ENCODE results near the gene PSMD3. TPM values are rescaled to one million over a fixed set of nuclear protein-coding genes. Genes with fewer than 3 reads are reported as not detected.

Gene PSMD3
- total RNA-seq, 1 donor from 2014 or later, result 86.9 TPM

DNA sequence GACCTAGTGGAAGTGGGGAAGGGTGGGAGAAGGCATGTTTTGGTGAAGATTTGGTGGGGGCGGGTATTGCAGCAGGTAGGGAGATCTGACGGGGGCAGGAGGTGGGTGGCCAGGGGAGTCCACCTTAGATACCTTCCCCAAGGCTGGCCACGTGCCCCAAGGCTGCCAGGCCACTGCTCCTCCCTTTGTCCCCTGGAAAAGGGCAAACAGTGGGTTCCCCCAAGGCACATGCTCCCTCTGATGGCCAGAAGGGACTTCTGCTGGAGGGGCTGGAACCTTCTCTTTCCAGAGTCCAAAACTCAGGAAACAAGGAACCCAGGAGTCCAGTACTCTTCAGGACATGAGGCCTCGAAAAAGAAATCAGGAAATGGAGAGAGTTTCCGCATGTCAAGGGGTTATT, 6.2 kb upstream of the PSMD3 start:
- TF ChIP-seq, protein P1, sequence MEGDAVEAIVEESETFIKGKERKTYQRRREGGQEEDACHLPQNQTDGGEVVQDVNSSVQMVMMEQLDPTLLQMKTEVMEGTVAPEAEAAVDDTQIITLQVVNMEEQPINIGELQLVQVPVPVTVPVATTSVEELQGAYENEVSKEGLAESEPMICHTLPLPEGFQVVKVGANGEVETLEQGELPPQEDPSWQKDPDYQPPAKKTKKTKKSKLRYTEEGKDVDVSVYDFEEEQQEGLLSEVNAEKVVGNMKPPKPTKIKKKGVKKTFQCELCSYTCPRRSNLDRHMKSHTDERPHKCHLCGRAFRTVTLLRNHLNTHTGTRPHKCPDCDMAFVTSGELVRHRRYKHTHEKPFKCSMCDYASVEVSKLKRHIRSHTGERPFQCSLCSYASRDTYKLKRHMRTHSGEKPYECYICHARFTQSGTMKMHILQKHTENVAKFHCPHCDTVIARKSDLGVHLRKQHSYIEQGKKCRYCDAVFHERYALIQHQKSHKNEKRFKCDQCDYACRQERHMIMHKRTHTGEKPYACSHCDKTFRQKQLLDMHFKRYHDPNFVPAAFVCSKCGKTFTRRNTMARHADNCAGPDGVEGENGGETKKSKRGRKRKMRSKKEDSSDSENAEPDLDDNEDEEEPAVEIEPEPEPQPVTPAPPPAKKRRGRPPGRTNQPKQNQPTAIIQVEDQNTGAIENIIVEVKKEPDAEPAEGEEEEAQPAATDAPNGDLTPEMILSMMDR (IDR thresholded peaks at IDR 0.05), result no peak
- H3K4me1 Mint-ChIP-seq (ENCODE audit: low read depth), result peaks cover 12% of the 10 kb centered on the region
- peaks cover 39% of the 10 kb centered on the region for H3K27me3 Mint-ChIP-seq (ENCODE audit: low read depth)
- no peak overlapping the region for H3K4me3 Mint-ChIP-seq (ENCODE audit: unreplicated experiment)
- no peak overlapping the region for H3K27ac Mint-ChIP-seq (ENCODE audit: unreplicated experiment)
- no peaks in the 10 kb centered on the region for H3K9me3 Mint-ChIP-seq (ENCODE audit: low read depth)
- no peak for DNase-seq (ENCODE audit: low spot score)
- H3K36me3 Mint-ChIP-seq (ENCODE audit: low read depth), result no peaks in the 10 kb centered on the region

DNA sequence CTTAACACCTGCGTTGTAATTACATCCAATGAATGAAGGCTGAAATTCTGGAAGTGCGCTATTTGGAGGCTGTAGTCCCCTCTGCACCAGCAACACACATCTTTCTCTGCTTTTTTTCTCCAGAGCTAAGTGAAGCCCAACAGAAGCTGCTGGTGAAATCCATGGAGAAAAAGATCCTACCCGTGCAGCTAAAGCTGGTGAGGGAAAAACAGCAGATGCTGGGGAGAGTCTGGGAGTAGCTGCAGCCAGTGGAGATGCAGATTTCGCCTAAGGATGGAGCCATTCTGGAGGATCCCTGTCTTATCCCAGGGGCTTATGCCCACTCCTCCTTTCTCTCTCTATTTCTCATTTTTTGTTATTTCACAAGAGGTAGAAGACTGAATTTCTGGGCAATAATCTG, 4.8 kb upstream of the PSMD3 start:
- Mint-ChIP-seq H3K4me3 (ENCODE audit: unreplicated experiment) (no peak overlapping the region), H3K27ac (ENCODE audit: unreplicated experiment) (no peak overlapping the region), H3K9me3 (ENCODE audit: low read depth) (no peaks in the 10 kb centered on the region), H3K36me3 (ENCODE audit: low read depth) (no peaks in the 10 kb centered on the region), H3K27me3 (ENCODE audit: low read depth) (peaks cover 26% of the 10 kb centered on the region), H3K4me1 (ENCODE audit: low read depth) (peaks cover 21% of the 10 kb centered on the region)
- TF ChIP-seq, protein P1 (IDR thresholded peaks at IDR 0.05), result no peak
- DNase-seq (ENCODE audit: low spot score), result no peak

DNA sequence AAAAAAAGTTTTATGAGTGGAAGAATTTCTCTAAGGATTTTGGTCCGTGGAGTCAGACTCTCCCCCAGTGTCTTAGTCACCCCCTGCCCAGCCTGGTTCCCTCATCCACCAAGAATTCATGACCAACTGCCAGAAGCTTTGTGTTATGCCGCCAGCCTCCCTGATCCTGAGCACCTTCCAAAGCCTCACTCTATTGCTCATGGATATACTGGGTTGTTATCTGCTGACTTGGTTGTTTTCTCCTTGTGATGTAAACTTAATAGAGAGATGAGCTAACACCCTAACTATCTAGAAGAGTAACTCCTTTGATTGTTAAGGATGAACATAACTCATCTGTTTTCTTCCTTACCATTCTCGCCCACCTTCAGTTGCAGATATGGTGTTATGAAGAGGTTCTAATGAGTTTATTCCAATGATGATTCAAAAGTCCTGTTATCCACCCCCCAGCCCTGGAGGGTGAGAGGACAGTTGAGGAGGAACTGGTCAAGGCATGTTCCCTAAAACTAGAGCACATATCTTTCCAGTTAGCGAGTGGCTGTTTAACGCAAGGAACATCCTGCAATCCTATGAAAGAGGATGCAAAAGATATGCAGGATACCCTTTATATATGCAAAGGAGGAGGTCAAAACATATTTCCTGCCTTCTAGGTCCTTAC, 1.5 kb upstream of the PSMD3 start:
- no peaks in the 10 kb centered on the region for H3K9me3 Mint-ChIP-seq (ENCODE audit: low read depth)
- H3K27me3 Mint-ChIP-seq (ENCODE audit: low read depth), result peaks cover 9% of the 10 kb centered on the region
- no peak overlapping the region for H3K27ac Mint-ChIP-seq (ENCODE audit: unreplicated experiment)
- H3K36me3 Mint-ChIP-seq (ENCODE audit: low read depth), result peaks cover under 1% of the 10 kb centered on the region
- TF ChIP-seq, protein P1 (IDR thresholded peaks at IDR 0.05), result no peak
- DNase-seq (ENCODE audit: low spot score), result no peak
- peaks cover 29% of the 10 kb centered on the region for H3K4me1 Mint-ChIP-seq (ENCODE audit: low read depth)
- H3K4me3 Mint-ChIP-seq (ENCODE audit: unreplicated experiment), result no peak overlapping the region

DNA sequence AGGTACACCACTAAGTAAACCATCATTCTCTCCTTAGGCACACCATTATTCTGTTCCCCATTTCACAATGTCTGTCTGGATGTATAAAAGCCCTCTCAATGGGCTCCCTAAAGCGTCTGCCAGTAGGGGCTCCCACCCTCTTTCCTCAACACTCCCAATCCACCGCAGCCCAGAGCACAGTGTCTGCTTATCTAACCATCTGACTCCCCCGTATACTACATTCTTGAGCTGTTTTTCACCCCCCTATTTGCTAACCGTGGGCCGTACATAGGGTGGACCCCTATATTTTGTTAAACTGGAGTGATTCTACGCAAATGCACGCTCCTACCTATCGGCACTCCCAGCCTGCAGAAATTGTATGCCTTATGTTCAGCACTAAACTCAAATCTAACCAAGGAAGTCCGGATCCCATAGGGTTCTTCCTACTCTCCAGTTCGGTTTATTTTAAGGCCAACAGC, 685 bp upstream of the PSMD3 start:
- no peaks in the 10 kb centered on the region for H3K9me3 Mint-ChIP-seq (ENCODE audit: low read depth)
- peaks cover 2% of the 10 kb centered on the region for H3K36me3 Mint-ChIP-seq (ENCODE audit: low read depth)
- peaks cover 29% of the 10 kb centered on the region for H3K4me1 Mint-ChIP-seq (ENCODE audit: low read depth)
- H3K27me3 Mint-ChIP-seq (ENCODE audit: low read depth), result peaks cover 7% of the 10 kb centered on the region
- DNase-seq (ENCODE audit: low spot score), result no peak
- TF ChIP-seq, protein P1 (IDR thresholded peaks at IDR 0.05), result no peak
- H3K4me3 Mint-ChIP-seq (ENCODE audit: unreplicated experiment), result peak overlapping the region; percentile 92
- peak overlapping the region; percentile 93 for H3K27ac Mint-ChIP-seq (ENCODE audit: unreplicated experiment)

DNA sequence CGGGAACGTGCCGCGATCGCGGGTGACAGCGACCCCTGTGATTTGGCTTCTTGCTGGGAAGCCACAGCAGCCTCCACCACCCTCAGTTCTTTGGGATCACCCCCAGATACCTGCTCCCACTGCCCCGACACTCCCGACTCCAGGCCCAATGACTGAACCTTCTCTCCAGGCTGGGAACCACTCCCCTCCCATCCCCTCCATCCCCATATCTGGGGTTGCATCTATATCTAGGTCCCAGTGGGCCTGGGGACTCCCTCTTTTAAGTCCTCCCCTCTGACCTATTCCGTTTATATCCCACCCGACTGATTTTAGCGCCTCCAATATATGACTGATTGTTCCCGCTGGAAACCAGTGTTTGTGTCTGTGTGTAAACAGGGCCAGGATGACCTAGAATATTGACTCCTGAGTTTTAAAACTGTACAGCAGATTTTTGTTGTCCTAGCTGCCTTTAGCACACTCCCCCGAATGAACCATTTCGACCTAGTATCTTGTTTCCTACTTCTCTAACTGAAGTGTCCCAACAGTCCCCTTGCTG, 667 bp downstream of the PSMD3 start:
- Mint-ChIP-seq H3K36me3 (ENCODE audit: low read depth) (peaks cover 12% of the 10 kb centered on the region), H3K4me1 (ENCODE audit: low read depth) (peaks cover 29% of the 10 kb centered on the region), H3K27ac (ENCODE audit: unreplicated experiment) (peak overlapping the region; percentile 93), H3K9me3 (ENCODE audit: low read depth) (no peaks in the 10 kb centered on the region), H3K27me3 (ENCODE audit: low read depth) (peaks cover 2% of the 10 kb centered on the region), H3K4me3 (ENCODE audit: unreplicated experiment) (peak overlapping the region; percentile 92)
- TF ChIP-seq, protein P1 (IDR thresholded peaks at IDR 0.05), result no peak
- DNase-seq (ENCODE audit: low spot score), result no peak
